H9 (cell line): ENCODE results near the gene XG. TPM values are rescaled to one million over a fixed set of nuclear protein-coding genes. Genes with fewer than 3 reads are reported as not detected.

Experiments
- DNase-seq: peaks from one replicate; pipeline ENCODE4 v3.0.0-alpha.2; 2017
- H2AFZ ChIP-seq: one replicate; pipeline ENCODE4 v1.6.1; 2013; ENCODE audit warnings: mild to moderate bottlenecking, low read length, control low read depth, moderate library complexity
- H2AK5ac ChIP-seq: 2 replicates; pipeline ENCODE4 v1.6.1; 2013; ENCODE audit warnings: low read length, control low read depth, mixed read lengths; ENCODE audit not compliant: insufficient read length
- H2BK120ac ChIP-seq: one replicate; pipeline ENCODE4 v1.6.1; 2013; ENCODE audit warnings: low read depth, mild to moderate bottlenecking, low read length, control low read depth, inconsistent platforms; ENCODE audit not compliant: poor library complexity, severe bottlenecking
- H2BK12ac ChIP-seq: 2 replicates; pipeline ENCODE4 v1.6.1; 2013; ENCODE audit warnings: low read length, control low read depth, mixed read lengths, low read depth; ENCODE audit not compliant: insufficient read length
- H2BK15ac ChIP-seq: 2 replicates; pipeline ENCODE4 v1.6.1; 2013; ENCODE audit warnings: low read depth, low read length, control low read depth
- H2BK20ac ChIP-seq: one replicate; pipeline ENCODE4 v1.6.1; 2013; ENCODE audit warnings: low read depth, mild to moderate bottlenecking, low read length, control low read depth, inconsistent platforms; ENCODE audit not compliant: poor library complexity, severe bottlenecking
- H2BK5ac ChIP-seq: 2 replicates; pipeline ENCODE4 v1.6.1; 2013; ENCODE audit warnings: low read length, control low read depth, mixed read lengths; ENCODE audit not compliant: insufficient read length
- H3K14ac ChIP-seq: 2 replicates; pipeline ENCODE4 v1.6.1; 2013; ENCODE audit warnings: low read length, control low read depth; ENCODE audit not compliant: insufficient read depth
- H3K18ac ChIP-seq: 2 replicates; pipeline ENCODE4 v1.6.1; 2013; ENCODE audit warnings: low read depth, mild to moderate bottlenecking, mixed read lengths, low read length, control low read depth; ENCODE audit not compliant: insufficient read length
- H3K23ac ChIP-seq: 2 replicates; pipeline ENCODE4 v1.6.1; 2013; ENCODE audit warnings: low read length, control low read depth, mixed read lengths, low read depth; ENCODE audit not compliant: insufficient read length
- H3K23me2 ChIP-seq: 2 replicates; pipeline ENCODE4 v1.6.1; 2013; ENCODE audit warnings: low read depth, mild to moderate bottlenecking, mixed read lengths, low read length, control low read depth; ENCODE audit not compliant: insufficient read length, poor library complexity, severe bottlenecking
- H3K27ac ChIP-seq: 2 replicates; pipeline ENCODE4 v1.5.1; 2013; ENCODE audit warnings: low read length, control low read depth, mixed read lengths, low read depth; ENCODE audit not compliant: insufficient read length
- H3K27me3 ChIP-seq: 2 replicates; pipeline ENCODE4 v1.6.1; 2013; ENCODE audit warnings: low read length, control low read depth, inconsistent platforms; ENCODE audit not compliant: insufficient read depth
- H3K4ac ChIP-seq: 2 replicates; pipeline ENCODE4 v1.6.1; 2013; ENCODE audit warnings: low read depth, mild to moderate bottlenecking, control low read depth, inconsistent platforms, low read length, moderate library complexity
- H3K4me1 ChIP-seq: 2 replicates; pipeline ENCODE4 v1.6.1; 2013; ENCODE audit warnings: low read length, control low read depth, inconsistent platforms; ENCODE audit not compliant: insufficient read depth
- H3K4me2 ChIP-seq: 2 replicates; pipeline ENCODE4 v1.6.1; 2013; ENCODE audit warnings: low read length, control low read depth, mixed read lengths; ENCODE audit not compliant: insufficient read length, insufficient read depth
- H3K56ac ChIP-seq: 2 replicates; pipeline ENCODE4 v1.6.1; 2013; ENCODE audit warnings: low read depth, mild to moderate bottlenecking, mixed read lengths, low read length, control low read depth; ENCODE audit not compliant: insufficient read length
- H3K79me1 ChIP-seq: 2 replicates; pipeline ENCODE4 v1.6.1; 2013; ENCODE audit warnings: low read depth, mild to moderate bottlenecking, moderate library complexity, low read length, control low read depth, inconsistent platforms; ENCODE audit not compliant: insufficient read depth, poor library complexity, severe bottlenecking
- H3K79me2 ChIP-seq: 2 replicates; pipeline ENCODE4 v1.6.1; 2013; ENCODE audit warnings: low read length, control low read depth, inconsistent platforms; ENCODE audit not compliant: insufficient read depth
- H3K9ac ChIP-seq: 2 replicates; pipeline ENCODE4 v1.6.1; 2013; ENCODE audit warnings: low read length, control low read depth, mixed read lengths; ENCODE audit not compliant: insufficient read length; ENCODE audit errors: extremely low read depth
- H3K9me3 ChIP-seq: one replicate; pipeline ENCODE4 v1.6.1; 2013; ENCODE audit warnings: low read depth, low read length, inconsistent platforms; ENCODE audit not compliant: control insufficient read depth
- H3T11ph ChIP-seq: one replicate; pipeline ENCODE4 v1.6.1; 2013; ENCODE audit warnings: mild to moderate bottlenecking, low read length, control low read depth, inconsistent platforms
- H4K20me1 ChIP-seq: one replicate; pipeline ENCODE4 v1.6.1; 2013; ENCODE audit not compliant: control insufficient read depth, insufficient read length, insufficient read depth
- H4K5ac ChIP-seq: 2 replicates; pipeline ENCODE4 v1.6.1; 2013; ENCODE audit warnings: low read depth, mild to moderate bottlenecking, mixed read lengths, low read length, control low read depth; ENCODE audit not compliant: insufficient read length
- H4K8ac ChIP-seq: replicated peaks from 2 replicates; pipeline ENCODE4 v1.6.1; 2013; ENCODE audit warnings: low read length, control low read depth, mixed read lengths, low read depth; ENCODE audit not compliant: insufficient read length
- H4K91ac ChIP-seq: 2 replicates; pipeline ENCODE4 v1.6.1; 2013; ENCODE audit warnings: low read depth, mild to moderate bottlenecking, moderate library complexity, mixed read lengths, low read length, control low read depth; ENCODE audit not compliant: insufficient read length
- H3K27ac Mint-ChIP-seq, 3 experiments: 2 replicates in 2 of 3; 3 replicates in 1 of 3; pipeline ENCODE4 v1.8.0; 2020 to 2021; ENCODE audit warnings: mixed read lengths in 3 of 3, mild to moderate bottlenecking in 1 of 3, moderate library complexity in 1 of 3
- H3K27me3 Mint-ChIP-seq: 2 replicates; pipeline ENCODE4 v1.8.0; 2021; ENCODE audit warnings: low read depth, mild to moderate bottlenecking, moderate library complexity, mixed read lengths
- H3K36me3 Mint-ChIP-seq, 3 experiments: 2 replicates in 2 of 3; 3 replicates in 1 of 3; pipeline ENCODE4 v1.8.0; 2020 to 2021; ENCODE audit warnings: low read depth in 3 of 3, mixed read lengths in 3 of 3; ENCODE audit not compliant: insufficient read depth in 1 of 3
- H3K4me1 Mint-ChIP-seq, 2 experiments: 2 replicates each; pipeline ENCODE4 v1.8.0; 2020; ENCODE audit warnings: mixed read lengths in 2 of 2
- H3K4me3 Mint-ChIP-seq, 2 experiments: 2 replicates in 1 of 2; 3 replicates in 1 of 2; pipeline ENCODE4 v1.8.0; 2020 to 2021; ENCODE audit warnings: mild to moderate bottlenecking in 2 of 2, mixed read lengths in 2 of 2, moderate library complexity in 1 of 2
- H3K9me3 Mint-ChIP-seq, 2 experiments: 2 replicates in 1 of 2; 3 replicates in 1 of 2; pipeline ENCODE4 v1.8.0; 2020; ENCODE audit warnings: mild to moderate bottlenecking in 2 of 2, mixed read lengths in 2 of 2, moderate library complexity in 1 of 2
- WGBS: extraction: QIAGEN DNeasy Blood & Tissue Kit; methylation state at CpG from one replicate; pipeline ENCODE4 v1.1.7; 2013; ENCODE audit warnings: missing lambda C conversion rate, low lambda C conversion rate, mixed read lengths; ENCODE audit not compliant: insufficient read length; ENCODE audit errors: extremely low coverage; 5-methylcytosine and 5-hydroxymethylcytosine counted together
- total RNA-seq: library from RNA; stranded (reverse); gene quantifications from 2 replicates; pipeline ENCODE4 v1.2.1, GENCODE V29; 2021
- TF ChIP-seq, protein P1 (sequence below): fragments of 200-600 bp; sonication (generic); conservative IDR thresholded peaks from 3 replicates; pipeline ENCODE4 v1.8.0; 2021; ENCODE audit warnings: antibody characterized with exemption, mild to moderate bottlenecking

Gene XG
- total RNA-seq, 1 experiment from 2014 or later = 1.1 TPM

DNA sequence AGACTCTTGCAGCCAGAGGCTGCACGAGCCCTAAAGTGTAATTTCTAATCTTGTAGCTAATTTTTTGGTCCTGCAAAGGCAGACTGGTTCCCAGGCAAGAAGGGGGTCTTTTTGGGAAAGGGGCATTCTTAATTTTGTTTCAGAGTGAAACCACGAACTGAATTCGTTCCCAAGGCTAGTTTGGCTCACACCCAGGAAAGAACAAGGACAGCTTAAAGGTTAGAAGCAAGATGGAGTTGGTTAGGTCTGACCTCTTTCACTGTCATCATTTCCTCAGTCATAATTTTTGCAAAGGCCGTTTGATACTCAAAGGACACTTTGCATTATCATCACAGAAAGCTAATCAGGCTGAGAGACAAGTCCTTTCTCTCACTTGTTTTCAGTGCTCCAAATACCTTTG, 30.9 kb downstream of the XG start:
- no peaks in the 10 kb centered on the region for H3K79me2 ChIP-seq
- H2BK5ac ChIP-seq = no peak overlapping the region
- no peak overlapping the region for H2AFZ ChIP-seq
- H2BK15ac ChIP-seq = no peak overlapping the region
- peak overlapping the region in 1 of 2 experiments; percentile 10; a peak in 1 of 5 replicates for H3K4me3 Mint-ChIP-seq
- H3K4me1 Mint-ChIP-seq = peaks cover 58 to 60% of the 10 kb centered on the region in 2 experiments
- H3T11ph ChIP-seq = no peak overlapping the region
- DNase-seq = no peak
- no peak overlapping the region for H3K23ac ChIP-seq
- no peak overlapping the region for H2AK5ac ChIP-seq
- H3K9me3 ChIP-seq = no peaks in the 10 kb centered on the region
- no peak overlapping the region for H2BK120ac ChIP-seq
- no peaks in the 10 kb centered on the region for H3K79me1 ChIP-seq
- peaks cover 4% of the 10 kb centered on the region; the same call in 1 of the 2 replicates for H3K4me1 ChIP-seq
- H3K4me2 ChIP-seq = no peak overlapping the region
- H3K9me3 Mint-ChIP-seq = no peaks in the 10 kb centered on the region
- peaks cover 0 to 2% (median 0%) of the 10 kb centered on the region in 3 experiments; a peak in 1 of 7 replicates for H3K36me3 Mint-ChIP-seq
- H3K27me3 ChIP-seq = no peaks in the 10 kb centered on the region
- peak overlapping the region in 2 of 3 experiments; percentile 74 to 98; a peak in 6 of 7 replicates for H3K27ac Mint-ChIP-seq
- H3K14ac ChIP-seq = no peak overlapping the region
- WGBS = no CpG with 5 or more reads among the region's 4 CpGs
- no peak overlapping the region for H3K18ac ChIP-seq
- H4K20me1 ChIP-seq = no peaks in the 10 kb centered on the region
- no peak overlapping the region for H4K91ac ChIP-seq
- TF ChIP-seq, protein P1, sequence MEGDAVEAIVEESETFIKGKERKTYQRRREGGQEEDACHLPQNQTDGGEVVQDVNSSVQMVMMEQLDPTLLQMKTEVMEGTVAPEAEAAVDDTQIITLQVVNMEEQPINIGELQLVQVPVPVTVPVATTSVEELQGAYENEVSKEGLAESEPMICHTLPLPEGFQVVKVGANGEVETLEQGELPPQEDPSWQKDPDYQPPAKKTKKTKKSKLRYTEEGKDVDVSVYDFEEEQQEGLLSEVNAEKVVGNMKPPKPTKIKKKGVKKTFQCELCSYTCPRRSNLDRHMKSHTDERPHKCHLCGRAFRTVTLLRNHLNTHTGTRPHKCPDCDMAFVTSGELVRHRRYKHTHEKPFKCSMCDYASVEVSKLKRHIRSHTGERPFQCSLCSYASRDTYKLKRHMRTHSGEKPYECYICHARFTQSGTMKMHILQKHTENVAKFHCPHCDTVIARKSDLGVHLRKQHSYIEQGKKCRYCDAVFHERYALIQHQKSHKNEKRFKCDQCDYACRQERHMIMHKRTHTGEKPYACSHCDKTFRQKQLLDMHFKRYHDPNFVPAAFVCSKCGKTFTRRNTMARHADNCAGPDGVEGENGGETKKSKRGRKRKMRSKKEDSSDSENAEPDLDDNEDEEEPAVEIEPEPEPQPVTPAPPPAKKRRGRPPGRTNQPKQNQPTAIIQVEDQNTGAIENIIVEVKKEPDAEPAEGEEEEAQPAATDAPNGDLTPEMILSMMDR = no peak
- no peak overlapping the region for H2BK12ac ChIP-seq
- no peak overlapping the region for H3K27ac ChIP-seq
- H2BK20ac ChIP-seq = no peak overlapping the region
- no peak overlapping the region for H4K8ac ChIP-seq
- no peak overlapping the region for H3K9ac ChIP-seq
- no peaks in the 10 kb centered on the region; the same call in 1 of the 2 replicates for H3K27me3 Mint-ChIP-seq
- no peak overlapping the region for H4K5ac ChIP-seq
- H3K56ac ChIP-seq = no peak overlapping the region
- H3K4ac ChIP-seq = no peak overlapping the region
- H3K23me2 ChIP-seq = no peaks in the 10 kb centered on the region
